Esophagus squamous epithelium (tissue), 5 donors: Measurements from ENCODE around the gene CCER1. TPM values are rescaled to one million over a fixed set of nuclear protein-coding genes. Genes with fewer than 3 reads are reported as not detected.

Experiments
- DNase-seq: peaks from one replicate; lab custom pipeline; 2025; lab: John Stamatoyannopoulos, UW
- H3K27ac ChIP-seq, 4 donors: fragments of 200-600 bp; sonication (generic); one replicate each; pipeline ENCODE4 v1.5.1; 2016 to 2019; ENCODE audit warnings: mild to moderate bottlenecking in 1 of 4
- H3K27me3 ChIP-seq, 4 donors: fragments of 200-600 bp; sonication (generic); 1 replicate in 3 of 4; 2 replicates in 1 of 4; pipeline versions ENCODE4 v1.5.1 to v1.6.0; 2017 to 2021; ENCODE audit warnings: antibody characterized with exemption in 1 of 4
- H3K36me3 ChIP-seq, 3 donors: fragments of 200-600 bp; sonication (generic); one replicate each; pipeline ENCODE4 v1.5.1; 2016 to 2019
- H3K4me1 ChIP-seq, 3 donors: fragments of 200-600 bp; sonication (generic); one replicate each; pipeline ENCODE4 v1.5.1; 2017 to 2019
- H3K4me3 ChIP-seq, 4 donors: fragments of 200-600 bp; sonication (generic); 1 replicate in 3 of 4; 2 replicates in 1 of 4; pipeline ENCODE4 v1.5.1; 2016 to 2019; ENCODE audit warnings: mild to moderate bottlenecking in 2 of 4, moderate library complexity in 1 of 4
- H3K9me3 ChIP-seq, 3 donors: fragments of 200-600 bp; sonication (generic); one replicate each; pipeline ENCODE4 v1.5.1; 2016 to 2019
- CTCF ChIP-seq, 6 experiments: fragments of 450-650 bp in 4 of 6; fragments of 200-600 bp in 2 of 6; sonication (generic) in 2 of 6; IDR thresholded peaks; one replicate each; pipeline ENCODE4 v1.5.1; 2016 to 2019; ENCODE audit warnings: antibody characterized with exemption in 6 of 6, mild to moderate bottlenecking in 4 of 6, moderate library complexity in 4 of 6
- POLR2A ChIP-seq, 4 donors: fragments of 450-650 bp; IDR thresholded peaks; one replicate each; pipeline ENCODE4 v1.6.1; 2017; ENCODE audit warnings: antibody characterized with exemption in 4 of 4, mild to moderate bottlenecking in 4 of 4, moderate library complexity in 3 of 4
- WGBS, 2 donors: methylation state at CpG; one replicate each; pipeline ENCODE4 v1.1.5; 2018; 5-methylcytosine and 5-hydroxymethylcytosine counted together
- intact Hi-C: fragments of 100-400 bp; cut with DNase I; formaldehyde crosslinking; loops from one replicate; pipeline ENCODE4 v1.15.0; 2022
- total RNA-seq, 4 donors: library from RNA; depleted of rRNA; stranded (reverse); fragments of >200 nt; gene quantifications; one replicate each; pipeline ENCODE4 v1.1.0, GENCODE V29; 2016
- donor health status: DM: yes; HTN: yes; CAD: no.

Gene CCER1
- total RNA-seq, 4 donors from 2014 or later, result not detected

DNA sequence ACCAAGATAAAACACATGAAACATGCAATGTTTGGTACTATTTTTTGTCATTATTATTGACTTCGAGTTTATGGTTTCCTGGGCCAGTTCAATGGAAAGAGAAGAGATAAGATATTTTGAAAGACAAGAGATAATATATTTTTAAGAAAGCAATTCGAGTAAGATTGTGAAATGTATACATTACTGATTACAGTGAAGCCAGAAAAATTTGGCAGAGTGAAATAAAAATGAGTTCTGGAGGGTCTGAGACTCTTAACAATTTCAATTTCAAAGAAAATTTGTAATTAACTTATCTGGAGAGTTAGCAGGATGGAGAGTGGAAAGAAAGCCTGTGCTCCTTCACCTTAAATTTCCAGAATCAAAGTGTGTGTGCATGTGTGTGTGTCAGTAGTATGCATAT, 17.3 kb downstream of the CCER1 start:
- Histone ChIP-seq H3K27ac (no peak overlapping the region), H3K9me3 (no peaks in the 10 kb centered on the region), H3K27me3 (no peaks in the 10 kb centered on the region), H3K36me3 (no peaks in the 10 kb centered on the region), H3K4me1 (peaks cover 0 to 35% (median 10%) of the 10 kb centered on the region in 3 donors), H3K4me3 (no peak overlapping the region)
- intact Hi-C loops, result no loop called here
- DNase-seq, result no peak
- TF ChIP-seq CTCF (IDR thresholded peaks at IDR 0.05) (no peak), POLR2A (IDR thresholded peaks at IDR 0.05) (no peak)
- 64 to 73% methylated on average over 2 of the region's 2 CpGs for WGBS, 2 donors

- Histone ChIP-seq H3K9me3 (no peaks in the 10 kb centered on the region), H3K27ac (no peak overlapping the region), H3K4me3 (no peak overlapping the region), H3K27me3 (no peaks in the 10 kb centered on the region), H3K4me1 (peaks cover 0 to 35% (median 10%) of the 10 kb centered on the region in 3 donors), H3K36me3 (no peaks in the 10 kb centered on the region)
- TF ChIP-seq POLR2A (IDR thresholded peaks at IDR 0.05) (no peak), CTCF (IDR thresholded peaks at IDR 0.05) (no peak)
- DNase-seq, result no peak
- WGBS, 2 donors, result 86% methylated on average over 1 of the region's 5 CpGs; no CpG with 5 or more reads in 1 of the 2 donors
- intact Hi-C loops, result no loop called here
Observed at GRCh38 chr12:90936230-90937005, 18.6 kb downstream of the CCER1 start.

DNA sequence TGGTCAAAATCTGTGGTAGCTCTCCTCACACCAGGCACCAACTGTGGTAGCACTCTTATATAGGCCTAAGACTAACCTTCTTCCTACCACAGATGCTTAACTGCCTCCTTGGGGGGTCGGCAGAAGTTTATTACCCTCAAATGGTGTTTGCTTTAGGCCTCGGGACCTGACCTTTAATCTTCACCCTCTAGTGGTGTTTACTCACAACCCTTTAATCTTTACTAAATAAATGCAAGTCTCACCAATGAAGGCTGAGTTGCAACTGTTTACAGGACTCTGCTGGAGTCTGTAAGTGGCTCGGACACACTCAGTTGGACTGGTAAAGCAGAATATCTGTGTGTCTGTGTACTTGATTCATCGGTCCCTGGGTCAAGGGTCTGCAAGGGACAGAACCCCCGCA, 29.4 kb downstream of the CCER1 start:
- peaks cover 0 to 13% (median 4%) of the 10 kb centered on the region in 3 donors for H3K4me1 ChIP-seq
- H3K4me3 ChIP-seq, result no peak overlapping the region
- no peaks in the 10 kb centered on the region for H3K27me3 ChIP-seq
- peaks cover 0 to 18% (median 0%) of the 10 kb centered on the region in 3 donors for H3K9me3 ChIP-seq
- H3K27ac ChIP-seq, result no peak overlapping the region
- TF ChIP-seq POLR2A (IDR thresholded peaks at IDR 0.05), result no peak
- TF ChIP-seq CTCF (IDR thresholded peaks at IDR 0.05), result no peak
- no peak for DNase-seq
- 71 to 88% methylated on average over 3 to 5 of the region's 5 CpGs for WGBS, 2 donors
- intact Hi-C loops, result no loop called here
- no peaks in the 10 kb centered on the region for H3K36me3 ChIP-seq

DNA sequence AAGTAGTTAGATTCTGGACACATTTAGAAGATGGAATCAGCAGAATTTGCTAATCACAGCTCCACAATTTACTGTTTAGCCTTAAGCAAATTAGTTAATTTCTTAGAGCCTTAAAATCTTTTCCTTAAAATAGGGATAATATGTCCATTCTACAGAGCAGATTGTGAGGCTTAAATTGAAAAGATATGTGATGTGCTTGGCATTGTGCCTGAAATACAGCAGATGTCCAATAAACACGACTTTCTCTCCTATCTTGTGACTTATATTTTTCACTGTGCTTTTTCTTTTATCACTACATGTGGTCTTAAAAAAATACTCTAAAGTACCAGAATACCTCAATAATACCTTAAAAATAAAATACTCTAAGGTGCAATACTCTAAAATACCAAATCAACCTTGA, 30.6 kb downstream of the CCER1 start:
- intact Hi-C loops, result no loop called here
- H3K27me3 ChIP-seq, result no peaks in the 10 kb centered on the region
- TF ChIP-seq POLR2A (IDR thresholded peaks at IDR 0.05), result no peak
- no peak for TF ChIP-seq CTCF (IDR thresholded peaks at IDR 0.05)
- H3K9me3 ChIP-seq, result peaks cover 0 to 10% (median 0%) of the 10 kb centered on the region in 3 donors
- no peak for DNase-seq
- no peaks in the 10 kb centered on the region for H3K36me3 ChIP-seq
- H3K27ac ChIP-seq, result no peak overlapping the region
- peaks cover 0 to 13% (median 4%) of the 10 kb centered on the region in 3 donors for H3K4me1 ChIP-seq
- 40 to 81% methylated on average over 1 of the region's 1 CpG for WGBS, 2 donors
- H3K4me3 ChIP-seq, result no peak overlapping the region

DNA sequence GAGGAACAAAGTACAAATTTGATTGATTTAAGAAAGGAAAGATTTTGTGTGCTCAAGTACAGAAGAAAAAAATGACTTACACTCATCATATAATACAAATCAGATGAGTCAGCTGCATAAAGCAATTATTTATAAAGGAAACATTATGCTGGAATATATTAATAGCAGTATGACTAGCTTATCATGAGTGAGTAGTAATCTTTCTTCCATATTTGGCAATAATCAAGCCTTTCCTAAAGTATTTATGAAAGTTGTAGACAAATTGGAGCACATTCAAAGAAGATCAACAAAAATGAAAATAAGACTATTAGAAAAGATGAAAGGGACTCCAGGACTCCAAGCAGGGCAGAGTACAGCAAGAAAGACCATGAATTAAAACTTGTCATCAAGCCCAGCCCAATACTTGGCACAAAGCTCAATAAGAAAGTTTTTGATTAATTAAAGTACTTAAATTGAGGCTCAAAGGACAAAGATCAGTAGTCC, 32.8 kb downstream of the CCER1 start:
- Histone ChIP-seq H3K9me3 (no peaks in the 10 kb centered on the region), H3K36me3 (no peaks in the 10 kb centered on the region), H3K4me1 (peaks cover 0 to 18% (median 4%) of the 10 kb centered on the region in 3 donors), H3K4me3 (no peak overlapping the region), H3K27me3 (no peaks in the 10 kb centered on the region), H3K27ac (no peak overlapping the region)
- DNase-seq, result no peak
- intact Hi-C loops, result no loop called here
- TF ChIP-seq CTCF (IDR thresholded peaks at IDR 0.05), result no peak
